ENCODE measurements around the gene UBA1. TPM values are rescaled to one million over a fixed set of nuclear protein-coding genes. Genes with fewer than 3 reads are reported as not detected.

Gene UBA1
- total RNA-seq, 2 experiments from 2014 or later: 224 to 249 TPM

DNA sequence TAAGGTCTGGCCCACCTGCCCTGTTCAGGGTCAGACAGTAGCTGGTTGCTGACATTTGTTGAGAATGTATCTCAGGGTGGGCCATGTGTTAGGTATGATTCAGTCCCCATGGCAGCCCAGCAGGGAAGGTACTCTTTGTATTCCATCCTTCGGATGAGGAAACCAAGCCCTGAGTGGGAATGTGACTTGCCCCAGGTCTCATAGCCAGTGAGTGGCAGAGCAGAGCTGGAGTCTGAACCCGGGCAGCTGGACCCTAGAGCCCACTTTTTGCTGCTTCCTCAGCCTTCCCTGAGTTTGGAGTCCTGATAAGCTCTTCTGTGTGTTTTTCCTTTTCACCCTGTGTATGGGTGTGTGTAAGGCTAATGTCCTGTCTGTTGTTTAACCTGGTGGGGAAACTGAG is 21.6 kb upstream of the UBA1 start:
- no peaks in the 10 kb centered on the region for H3K27me3 Mint-ChIP-seq
- no peak overlapping the region for H3K27ac Mint-ChIP-seq
- H3K36me3 Mint-ChIP-seq (ENCODE audit: low read depth): peaks cover 19% of the 10 kb centered on the region
- peaks cover 2% of the 10 kb centered on the region for H3K4me1 Mint-ChIP-seq
- intact Hi-C loops (cut with DNase I, micrococcal nuclease): no loop called here
- DNase-seq (no peak), ATAC-seq (no peak)
- ChIA-PET POLR2A (no interaction called here), CTCF (no interaction called here)
- no peak overlapping the region for H3K4me3 Mint-ChIP-seq
- H3K9me3 Mint-ChIP-seq (ENCODE audit: low read depth): no peaks in the 10 kb centered on the region

DNA sequence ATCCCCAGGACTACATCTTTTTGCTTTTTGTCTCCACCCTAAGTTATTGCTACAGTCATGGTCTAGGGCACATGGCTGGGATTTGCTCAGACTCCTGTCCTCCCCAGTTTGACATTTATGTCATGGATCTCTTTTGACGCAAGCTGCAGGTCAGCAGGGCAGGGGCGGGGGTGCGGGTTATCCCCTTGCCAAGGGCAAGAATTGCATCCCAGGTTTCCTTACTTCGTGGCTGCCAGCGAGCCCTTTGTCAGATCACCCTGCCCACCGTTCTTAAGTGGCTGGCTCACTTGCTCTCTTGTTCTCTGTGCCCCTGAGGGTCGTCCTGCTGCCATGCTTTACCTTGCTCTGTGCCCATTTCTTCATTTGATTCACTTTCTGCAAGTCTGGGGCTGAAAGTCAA is 21.1 kb upstream of the UBA1 start:
- intact Hi-C loops (cut with DNase I, micrococcal nuclease): no loop called here
- Mint-ChIP-seq H3K4me1 (peaks cover 2% of the 10 kb centered on the region), H3K27me3 (no peaks in the 10 kb centered on the region), H3K27ac (no peak overlapping the region), H3K9me3 (ENCODE audit: low read depth) (no peaks in the 10 kb centered on the region), H3K36me3 (ENCODE audit: low read depth) (peaks cover 19% of the 10 kb centered on the region), H3K4me3 (no peak overlapping the region)
- ATAC-seq (no peak), DNase-seq (no peak)
- ChIA-PET POLR2A (no interaction called here), CTCF (interaction anchor here (1.0 kb wide), 1 partner anchor 16 kb away, joined by 3 read pairs; no protein-coding TSS in a partner anchor)

DNA sequence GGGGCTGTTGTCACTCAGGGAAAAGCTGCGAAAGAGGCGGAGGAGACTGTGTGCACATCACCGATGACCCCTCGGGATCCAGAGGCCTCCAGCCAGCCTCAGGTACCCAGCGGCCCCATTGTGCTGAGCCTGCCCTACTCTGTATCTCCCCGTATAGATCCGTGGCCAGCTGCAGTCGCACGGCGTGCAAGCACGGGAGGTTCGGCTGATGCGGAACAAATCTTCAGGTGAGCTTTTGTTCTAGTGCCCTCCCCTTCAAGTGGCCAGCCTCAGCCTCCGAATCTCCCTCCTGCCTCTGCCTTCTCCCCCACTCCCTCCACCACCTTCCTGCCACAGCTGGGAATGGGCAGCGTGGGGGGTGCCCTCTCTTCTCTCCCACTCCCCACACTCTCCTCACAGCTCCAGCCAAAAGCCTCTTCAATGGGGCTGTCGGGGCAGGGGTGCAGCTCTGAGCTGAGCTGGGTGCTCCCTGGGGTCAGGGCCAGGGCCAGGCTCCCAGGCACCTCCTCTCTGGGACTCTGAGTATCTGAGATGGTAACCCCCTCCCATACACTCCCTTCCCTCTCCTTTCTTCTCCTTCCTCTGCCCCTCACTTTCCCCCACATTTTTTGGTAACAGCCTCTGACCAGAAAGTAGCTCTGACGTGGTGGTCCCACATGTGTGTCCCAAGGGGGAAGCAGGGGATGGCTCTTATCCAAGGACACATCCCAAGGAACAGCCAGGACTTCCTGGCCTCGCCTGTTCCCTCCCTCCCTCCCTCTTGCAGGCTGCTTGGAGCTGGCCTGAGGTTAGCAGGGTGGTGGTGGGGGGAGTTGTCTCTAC is 20.4 kb upstream of the UBA1 start:
- POLR2A ChIA-PET: no interaction called here
- CTCF ChIA-PET: interaction anchor here (1.0 kb wide), 1 partner anchor 15 kb away, joined by 3 read pairs; no protein-coding TSS in a partner anchor
- Mint-ChIP-seq H3K27ac (no peak overlapping the region), H3K36me3 (ENCODE audit: low read depth) (peaks cover 23% of the 10 kb centered on the region), H3K9me3 (ENCODE audit: low read depth) (no peaks in the 10 kb centered on the region), H3K27me3 (no peaks in the 10 kb centered on the region), H3K4me1 (no peaks in the 10 kb centered on the region), H3K4me3 (no peak overlapping the region)
- intact Hi-C loops (cut with DNase I, micrococcal nuclease): no loop called here
- DNase-seq (no peak), ATAC-seq (no peak)

DNA sequence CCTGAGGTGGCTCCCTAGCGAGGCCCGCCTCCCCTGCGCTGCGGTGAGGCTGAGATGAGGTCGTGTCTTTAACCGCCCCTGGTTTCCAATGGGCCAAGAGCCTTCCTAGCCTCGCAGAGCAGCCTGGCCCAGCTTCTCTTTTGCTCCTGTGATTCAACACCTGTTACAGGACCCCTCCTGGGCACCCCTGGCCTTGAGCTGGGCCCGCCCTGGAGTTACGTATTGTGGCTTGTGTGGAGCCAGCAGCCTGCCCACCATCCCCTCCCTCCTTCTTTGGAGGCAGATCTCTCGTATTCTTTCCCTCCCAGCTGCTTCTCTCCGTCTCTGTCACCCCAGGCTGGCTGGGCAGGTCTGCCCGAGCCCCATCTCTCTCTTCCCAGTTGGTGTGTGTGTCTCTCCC is 19.3 kb upstream of the UBA1 start:
- DNase-seq: no peak
- ATAC-seq: no peak
- intact Hi-C loops (cut with DNase I, micrococcal nuclease): no loop called here
- H3K4me1 Mint-ChIP-seq: no peaks in the 10 kb centered on the region
- no peak overlapping the region for H3K27ac Mint-ChIP-seq
- CTCF ChIA-PET: no interaction called here
- peaks cover 24% of the 10 kb centered on the region for H3K36me3 Mint-ChIP-seq (ENCODE audit: low read depth)
- no peak overlapping the region for H3K4me3 Mint-ChIP-seq
- no peaks in the 10 kb centered on the region for H3K9me3 Mint-ChIP-seq (ENCODE audit: low read depth)
- POLR2A ChIA-PET: no interaction called here
- no peaks in the 10 kb centered on the region for H3K27me3 Mint-ChIP-seq

DNA sequence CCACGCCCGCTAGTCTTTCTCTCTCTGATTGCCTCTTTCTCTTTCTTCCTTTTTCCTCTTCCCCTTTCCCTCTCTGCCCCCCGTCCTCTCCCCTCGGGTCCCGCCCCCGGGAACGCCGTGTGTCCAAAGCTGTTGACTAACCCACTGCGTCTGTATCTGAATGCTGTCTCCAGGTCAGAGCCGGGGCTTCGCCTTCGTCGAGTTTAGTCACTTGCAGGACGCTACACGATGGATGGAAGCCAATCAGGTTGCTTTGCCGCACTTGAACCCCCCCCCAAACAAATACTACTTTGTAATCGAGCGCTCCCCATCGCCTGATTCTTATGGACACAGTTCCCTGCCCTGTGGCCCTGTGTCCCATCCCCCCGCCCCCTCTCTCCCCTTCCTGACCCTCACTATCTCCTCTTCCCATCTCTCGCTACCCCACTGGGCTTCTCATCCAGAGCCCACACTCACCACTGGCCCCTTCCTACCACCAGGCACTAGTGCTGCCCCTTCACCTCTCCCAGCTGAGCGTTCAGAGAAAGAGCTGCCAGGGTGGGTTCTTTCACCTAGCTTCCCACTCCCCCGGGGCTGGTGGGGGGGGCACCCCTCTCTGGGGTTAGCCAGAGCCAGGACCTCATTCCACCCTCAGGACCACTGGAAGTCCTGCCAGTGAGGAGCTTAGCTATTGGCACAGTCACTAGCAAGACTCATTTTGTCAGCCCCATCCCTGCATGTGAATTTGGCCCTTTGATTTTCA is 18.6 kb upstream of the UBA1 start:
- DNase-seq (no peak), ATAC-seq (no peak)
- ChIA-PET POLR2A (no interaction called here), CTCF (no interaction called here)
- Mint-ChIP-seq H3K27me3 (no peaks in the 10 kb centered on the region), H3K36me3 (ENCODE audit: low read depth) (peaks cover 26% of the 10 kb centered on the region), H3K4me1 (no peaks in the 10 kb centered on the region), H3K27ac (no peak overlapping the region), H3K9me3 (ENCODE audit: low read depth) (no peaks in the 10 kb centered on the region), H3K4me3 (no peak overlapping the region)
- intact Hi-C loops (cut with DNase I, micrococcal nuclease): no loop called here

GRCh38 chrX:47175588-47175980 is 18.0 kb upstream of the UBA1 start:
- intact Hi-C loops (cut with DNase I, micrococcal nuclease): no loop called here
- Mint-ChIP-seq H3K4me1 (no peaks in the 10 kb centered on the region), H3K36me3 (ENCODE audit: low read depth) (peaks cover 26% of the 10 kb centered on the region), H3K9me3 (ENCODE audit: low read depth) (no peaks in the 10 kb centered on the region), H3K27ac (no peak overlapping the region), H3K4me3 (no peak overlapping the region), H3K27me3 (no peaks in the 10 kb centered on the region)
- no peak for DNase-seq
- ChIA-PET CTCF (no interaction called here), POLR2A (no interaction called here)
- no peak for ATAC-seq

DNA sequence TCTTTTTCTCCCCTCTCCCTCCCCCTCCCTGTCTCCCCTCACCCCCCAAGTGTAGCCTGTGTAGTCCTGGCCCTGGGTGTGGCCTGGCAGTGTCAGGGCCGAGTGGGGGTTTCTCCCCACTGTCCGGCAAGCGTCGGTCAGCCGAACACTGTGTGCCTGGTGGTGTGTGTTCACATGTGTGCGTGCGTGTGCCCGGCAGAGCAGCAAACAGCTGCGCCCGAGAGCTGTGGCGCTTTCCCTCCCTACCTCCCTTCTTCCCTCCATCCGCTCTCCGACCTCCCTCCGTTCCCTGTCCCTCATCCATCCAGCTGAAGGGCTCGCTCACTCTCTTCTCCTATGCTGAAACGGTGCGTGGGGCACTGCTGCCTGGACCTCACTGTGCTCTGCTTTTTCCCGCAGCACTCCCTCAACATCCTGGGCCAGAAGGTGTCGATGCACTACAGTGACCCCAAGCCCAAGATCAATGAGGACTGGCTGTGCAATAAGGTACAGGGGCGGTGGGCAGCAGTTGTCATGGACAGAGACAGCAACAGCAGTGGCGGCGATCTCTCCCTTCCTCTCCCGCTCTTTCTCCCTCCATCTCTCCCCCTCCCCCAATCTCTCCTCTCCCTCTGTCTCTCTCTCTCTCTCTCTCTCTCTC is 17.4 kb upstream of the UBA1 start:
- POLR2A ChIA-PET: no interaction called here
- H3K4me1 Mint-ChIP-seq: no peaks in the 10 kb centered on the region
- no peaks in the 10 kb centered on the region for H3K9me3 Mint-ChIP-seq (ENCODE audit: low read depth)
- no peaks in the 10 kb centered on the region for H3K27me3 Mint-ChIP-seq
- no peak overlapping the region for H3K4me3 Mint-ChIP-seq
- H3K36me3 Mint-ChIP-seq (ENCODE audit: low read depth): peaks cover 26% of the 10 kb centered on the region
- DNase-seq (no peak), ATAC-seq (no peak)
- CTCF ChIA-PET: no interaction called here
- intact Hi-C loops (cut with DNase I, micrococcal nuclease): no loop called here
- H3K27ac Mint-ChIP-seq: no peak overlapping the region

DNA sequence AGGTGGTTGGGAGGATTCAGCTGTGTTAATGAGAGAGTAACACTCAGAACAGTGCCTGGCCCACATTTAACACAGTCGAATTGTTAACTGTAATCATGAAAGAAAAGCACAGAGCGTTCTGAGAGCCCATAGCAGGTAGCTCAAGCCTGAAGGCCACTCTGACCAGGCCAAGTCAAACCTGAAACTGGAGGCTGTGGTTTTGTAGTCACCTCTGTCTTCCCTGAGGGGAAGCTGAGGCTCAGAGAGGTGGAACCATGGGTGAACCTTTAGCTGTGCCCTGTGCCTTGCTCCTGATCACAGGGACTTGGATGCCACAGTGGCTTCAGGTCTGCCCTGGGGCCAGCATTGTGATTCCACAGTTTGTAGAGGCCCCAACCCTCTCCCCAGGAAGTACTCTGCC is 16.6 kb upstream of the UBA1 start:
- ChIA-PET CTCF (no interaction called here), POLR2A (no interaction called here)
- H3K9me3 Mint-ChIP-seq (ENCODE audit: low read depth): no peaks in the 10 kb centered on the region
- ATAC-seq (no peak), DNase-seq (no peak)
- intact Hi-C loops (cut with DNase I, micrococcal nuclease): no loop called here
- no peak overlapping the region for H3K4me3 Mint-ChIP-seq
- H3K27me3 Mint-ChIP-seq: no peaks in the 10 kb centered on the region
- H3K4me1 Mint-ChIP-seq: no peaks in the 10 kb centered on the region
- H3K27ac Mint-ChIP-seq: no peak overlapping the region
- H3K36me3 Mint-ChIP-seq (ENCODE audit: low read depth): peaks cover 21% of the 10 kb centered on the region

DNA sequence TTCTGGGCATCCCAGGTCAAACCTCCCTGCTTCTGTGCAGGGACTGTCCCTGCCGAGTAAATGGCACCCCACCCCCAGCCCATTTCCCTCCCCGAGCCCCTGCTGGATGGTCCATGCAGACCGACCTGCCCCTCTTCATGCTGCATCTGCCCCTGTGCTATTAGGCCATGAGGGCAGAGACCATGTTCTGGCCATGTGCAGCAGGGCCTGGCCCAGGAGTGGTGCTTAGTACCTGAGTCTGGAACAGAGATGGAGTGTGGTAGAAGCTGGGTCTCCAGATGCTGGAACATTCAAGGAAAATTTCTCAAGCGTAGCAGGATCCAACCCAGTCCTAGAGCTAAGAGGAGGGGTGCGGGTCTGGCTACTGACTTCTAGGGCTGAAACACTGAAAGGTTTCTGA is 15.3 kb upstream of the UBA1 start:
- CTCF ChIA-PET: no interaction called here
- ATAC-seq: no peak
- Mint-ChIP-seq H3K9me3 (ENCODE audit: low read depth) (no peaks in the 10 kb centered on the region), H3K4me1 (no peaks in the 10 kb centered on the region), H3K4me3 (no peak overlapping the region), H3K36me3 (ENCODE audit: low read depth) (peaks cover 24% of the 10 kb centered on the region), H3K27me3 (no peaks in the 10 kb centered on the region), H3K27ac (no peak overlapping the region)
- intact Hi-C loops (cut with DNase I, micrococcal nuclease): no loop called here
- DNase-seq: no peak
- POLR2A ChIA-PET: no interaction called here

DNA sequence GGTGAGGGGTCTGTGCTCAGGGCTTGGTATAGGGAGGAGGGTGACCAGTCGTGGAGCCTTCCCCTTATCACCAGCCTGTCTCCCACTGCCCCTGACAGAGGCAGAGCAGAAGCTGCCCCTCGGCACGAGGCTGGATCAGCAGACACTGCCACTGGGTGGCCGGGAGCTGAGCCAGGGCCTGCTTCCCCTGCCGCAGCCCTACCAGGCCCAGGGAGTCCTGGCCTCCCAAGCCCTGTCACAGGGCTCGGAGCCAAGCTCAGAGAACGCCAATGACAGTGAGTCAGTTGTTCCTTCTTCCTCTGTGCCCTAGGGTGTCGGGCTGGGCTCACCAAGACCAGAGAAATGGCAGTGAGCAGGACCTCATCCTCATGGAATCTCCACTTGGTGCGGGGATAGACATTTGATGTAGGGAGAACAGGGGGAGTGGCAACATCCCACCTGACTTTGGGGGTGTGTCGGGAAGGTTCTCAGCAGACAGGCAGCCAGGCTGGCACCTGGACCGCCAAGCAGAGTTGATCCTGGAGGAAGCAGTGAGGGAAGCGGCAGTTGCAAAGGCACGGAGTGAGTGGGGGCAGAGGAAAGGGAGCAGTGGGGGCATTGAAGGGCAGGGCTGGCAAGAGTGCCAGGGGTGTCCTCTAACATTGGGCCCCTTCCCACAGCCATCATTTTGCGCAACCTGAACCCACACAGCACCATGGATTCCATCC is 14.3 kb upstream of the UBA1 start:
- Mint-ChIP-seq H3K4me1 (no peaks in the 10 kb centered on the region), H3K27me3 (no peaks in the 10 kb centered on the region), H3K9me3 (ENCODE audit: low read depth) (no peaks in the 10 kb centered on the region), H3K4me3 (no peak overlapping the region), H3K36me3 (ENCODE audit: low read depth) (peaks cover 24% of the 10 kb centered on the region), H3K27ac (no peak overlapping the region)
- intact Hi-C loops (cut with DNase I, micrococcal nuclease): no loop called here
- POLR2A ChIA-PET: no interaction called here
- DNase-seq (no peak), ATAC-seq (no peak)
- CTCF ChIA-PET: no interaction called here

GRCh38 chrX:47179928-47180255 is 13.7 kb upstream of the UBA1 start:
- Mint-ChIP-seq H3K4me3 (no peak overlapping the region), H3K27me3 (no peaks in the 10 kb centered on the region), H3K36me3 (ENCODE audit: low read depth) (peaks cover 29% of the 10 kb centered on the region), H3K4me1 (no peaks in the 10 kb centered on the region), H3K27ac (no peak overlapping the region), H3K9me3 (ENCODE audit: low read depth) (no peaks in the 10 kb centered on the region)
- ATAC-seq (no peak), DNase-seq (no peak)
- CTCF ChIA-PET: no interaction called here
- intact Hi-C loops (cut with DNase I, micrococcal nuclease): no loop called here
- POLR2A ChIA-PET: no interaction called here

- no peak overlapping the region for H3K4me3 Mint-ChIP-seq
- CTCF ChIA-PET: interaction anchor here (0.6 kb wide), 1 partner anchor 69 kb away, joined by 3 read pairs; no protein-coding TSS in a partner anchor
- no peak overlapping the region for H3K27ac Mint-ChIP-seq
- intact Hi-C loops (cut with DNase I, micrococcal nuclease): no loop called here
- DNase-seq (no peak), ATAC-seq (no peak)
- peaks cover 29% of the 10 kb centered on the region for H3K36me3 Mint-ChIP-seq (ENCODE audit: low read depth)
- POLR2A ChIA-PET: no interaction called here
- no peaks in the 10 kb centered on the region for H3K27me3 Mint-ChIP-seq
- no peaks in the 10 kb centered on the region for H3K9me3 Mint-ChIP-seq (ENCODE audit: low read depth)
- H3K4me1 Mint-ChIP-seq: no peaks in the 10 kb centered on the region
Measured at GRCh38 chrX:47180346-47180745, 13.3 kb upstream of the UBA1 start.
